Measurements from ENCODE around the gene KTN1. TPM values are rescaled to one million over a fixed set of nuclear protein-coding genes. Genes with fewer than 3 reads are reported as not detected.
A peak's percentile ranks its signal among the peaks of the same experiment; 100 is the strongest.

KTN1 gene
- total and polyA plus RNA-seq, 7 donors, result 218 to 607 (median 279) TPM

DNA sequence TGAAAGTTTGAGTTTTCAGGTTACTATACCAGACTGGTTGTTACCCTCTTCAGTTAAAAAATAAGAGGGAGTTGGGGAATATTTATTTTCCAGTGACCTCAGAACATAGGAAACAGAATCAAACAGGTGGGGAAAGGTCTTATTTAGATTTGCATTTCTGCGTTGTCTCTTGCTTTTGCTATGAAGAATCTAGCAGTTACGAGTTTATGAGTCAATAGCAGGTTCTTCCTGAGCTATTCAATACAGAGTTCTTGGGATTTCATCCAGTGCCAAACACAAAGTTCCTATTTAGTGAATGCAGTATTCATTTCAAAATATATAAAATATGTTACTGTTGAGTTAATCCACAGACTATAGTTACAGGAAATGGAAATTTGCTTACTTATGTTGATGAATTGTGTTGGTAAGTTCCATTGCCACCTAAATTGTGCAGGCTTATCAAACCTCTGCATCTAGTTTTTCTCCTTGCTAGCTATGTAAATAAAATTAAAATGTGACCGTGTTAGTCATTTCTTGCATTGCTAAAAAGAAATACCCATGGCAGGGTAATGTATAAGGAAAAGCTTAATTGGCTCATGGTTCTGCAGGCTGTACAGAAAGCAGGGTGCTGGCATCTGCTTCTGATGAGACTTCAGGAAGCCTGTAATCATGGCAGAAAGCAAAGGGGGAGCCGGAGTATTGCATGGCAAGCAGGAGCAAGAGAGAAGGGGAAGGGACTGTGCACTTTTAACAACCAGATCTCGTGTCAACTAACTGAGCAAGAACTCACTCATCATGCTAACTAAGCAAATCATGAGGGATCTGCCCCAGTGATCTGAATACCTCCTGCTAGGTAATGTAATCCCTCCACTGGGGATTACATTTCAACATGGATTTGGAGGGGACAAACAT is 110.2 kb downstream of the KTN1 start:
- no peaks in the 10 kb centered on the region for H3K27me3 ChIP-seq (ENCODE audit: insufficient read depth in 3 of 3, low read length in 2 of 3)
- WGBS, 3 donors, result 50 to 70% (median 53%) methylated on average over 5 of the region's 5 CpGs
- TF ChIP-seq, protein P1, sequence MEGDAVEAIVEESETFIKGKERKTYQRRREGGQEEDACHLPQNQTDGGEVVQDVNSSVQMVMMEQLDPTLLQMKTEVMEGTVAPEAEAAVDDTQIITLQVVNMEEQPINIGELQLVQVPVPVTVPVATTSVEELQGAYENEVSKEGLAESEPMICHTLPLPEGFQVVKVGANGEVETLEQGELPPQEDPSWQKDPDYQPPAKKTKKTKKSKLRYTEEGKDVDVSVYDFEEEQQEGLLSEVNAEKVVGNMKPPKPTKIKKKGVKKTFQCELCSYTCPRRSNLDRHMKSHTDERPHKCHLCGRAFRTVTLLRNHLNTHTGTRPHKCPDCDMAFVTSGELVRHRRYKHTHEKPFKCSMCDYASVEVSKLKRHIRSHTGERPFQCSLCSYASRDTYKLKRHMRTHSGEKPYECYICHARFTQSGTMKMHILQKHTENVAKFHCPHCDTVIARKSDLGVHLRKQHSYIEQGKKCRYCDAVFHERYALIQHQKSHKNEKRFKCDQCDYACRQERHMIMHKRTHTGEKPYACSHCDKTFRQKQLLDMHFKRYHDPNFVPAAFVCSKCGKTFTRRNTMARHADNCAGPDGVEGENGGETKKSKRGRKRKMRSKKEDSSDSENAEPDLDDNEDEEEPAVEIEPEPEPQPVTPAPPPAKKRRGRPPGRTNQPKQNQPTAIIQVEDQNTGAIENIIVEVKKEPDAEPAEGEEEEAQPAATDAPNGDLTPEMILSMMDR (IDR thresholded peaks at IDR 0.05), result no peak
- no peak overlapping the region for H3K4me3 ChIP-seq
- intact Hi-C loops (cut with DNase I), result no loop called here
- no peak overlapping the region for H3K27ac ChIP-seq
- ATAC-seq, result peak; percentile 25 to 61 (median 55)
- no peaks in the 10 kb centered on the region for H3K9me3 ChIP-seq
- DNase-seq, result no peak
- H3K36me3 ChIP-seq (ENCODE audit: insufficient read depth in 1 of 2, low read depth in 1 of 2), result peaks cover 0 to 11% of the 10 kb centered on the region in 2 donors
- peaks cover 29% of the 10 kb centered on the region for H3K4me1 ChIP-seq

DNA sequence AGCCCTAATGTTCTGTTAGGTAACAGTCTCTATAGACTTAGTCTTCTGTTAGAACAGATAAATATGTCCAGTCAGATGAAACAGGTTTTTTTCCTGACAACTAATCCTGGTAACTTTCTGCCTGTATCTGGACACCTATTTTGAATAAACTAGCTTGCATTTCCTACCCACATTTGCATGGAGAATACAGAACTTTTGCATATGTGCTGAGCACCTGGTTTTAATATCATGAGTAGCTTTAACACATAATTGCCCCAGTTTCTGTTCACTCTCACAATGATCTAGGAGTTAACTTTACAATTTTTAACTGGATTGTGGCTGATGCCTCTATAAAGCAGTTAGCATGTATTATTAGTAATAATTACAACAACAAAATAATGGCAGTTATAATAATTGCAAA is 111.7 kb downstream of the KTN1 start:
- no peak overlapping the region for H3K4me3 ChIP-seq

DNA sequence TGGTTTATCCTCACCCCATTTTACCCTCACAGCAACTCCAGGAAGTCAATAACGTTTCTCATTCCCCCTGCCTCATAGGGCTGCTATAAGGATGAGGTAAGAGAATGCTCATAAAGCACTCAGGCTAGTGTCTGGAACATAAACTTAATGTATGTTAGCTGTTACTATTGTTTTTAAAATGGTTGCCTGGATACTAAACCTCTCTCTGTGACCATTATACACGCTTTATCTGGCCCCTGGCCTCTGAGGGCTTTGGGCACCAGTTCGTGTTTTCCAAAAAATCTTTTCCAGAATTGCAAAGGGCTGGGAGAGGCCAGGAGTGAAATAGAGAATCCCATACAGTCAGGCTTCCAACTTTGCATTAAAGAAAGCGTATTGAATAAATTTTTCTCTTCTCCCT is 113.9 kb downstream of the KTN1 start:
- Histone ChIP-seq H3K27me3 (ENCODE audit: insufficient read depth in 3 of 3, low read length in 2 of 3) (no peaks in the 10 kb centered on the region), H3K4me1 (peaks cover 17% of the 10 kb centered on the region), H3K9me3 (no peaks in the 10 kb centered on the region), H3K36me3 (ENCODE audit: insufficient read depth in 1 of 2, low read depth in 1 of 2) (no peaks in the 10 kb centered on the region), H3K27ac (no peak overlapping the region), H3K4me3 (no peak overlapping the region)
- DNase-seq (no peak), ATAC-seq (no peak)
- intact Hi-C loops (cut with DNase I), result no loop called here
- TF ChIP-seq, protein P1 (IDR thresholded peaks at IDR 0.05), result no peak
- 53 to 66% (median 55%) methylated on average over 4 of the region's 4 CpGs for WGBS, 3 donors

More for the DNA sequence above, 111.7 kb downstream of the KTN1 start:
- Histone ChIP-seq H3K36me3 (ENCODE audit: insufficient read depth in 1 of 2, low read depth in 1 of 2) (no peaks in the 10 kb centered on the region), H3K4me1 (peaks cover 17% of the 10 kb centered on the region), H3K9me3 (no peaks in the 10 kb centered on the region), H3K27ac (no peak overlapping the region), H3K27me3 (ENCODE audit: insufficient read depth in 3 of 3, low read length in 2 of 3) (no peaks in the 10 kb centered on the region)
- intact Hi-C loops (cut with DNase I), result no loop called here
- no peak for DNase-seq
- TF ChIP-seq, protein P1 (IDR thresholded peaks at IDR 0.05), result no peak
- ATAC-seq, result no peak

DNA sequence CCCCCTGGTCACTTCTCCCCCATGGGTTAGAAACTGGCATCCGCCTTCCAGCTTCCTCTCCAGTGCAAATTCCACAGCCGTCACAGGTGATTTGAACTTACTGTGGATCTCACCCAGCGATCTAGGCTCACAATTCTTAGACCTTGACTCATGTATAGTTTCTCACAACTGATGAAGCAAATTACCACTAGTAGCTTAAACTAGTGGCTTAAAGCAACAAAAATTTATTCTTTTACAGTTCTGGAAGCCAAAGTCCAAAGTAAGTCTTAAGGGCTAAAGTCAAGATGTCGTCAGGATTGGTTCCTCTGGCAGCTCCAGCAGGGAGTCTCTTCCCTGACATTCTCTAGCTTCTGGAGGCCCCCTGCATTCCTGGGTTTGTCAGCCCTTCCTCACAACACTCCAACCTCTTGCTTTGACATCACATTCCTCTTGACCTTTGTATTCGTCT is 117.4 kb downstream of the KTN1 start:
- no peak overlapping the region for H3K27ac ChIP-seq
- ATAC-seq, result no peak
- H3K36me3 ChIP-seq (ENCODE audit: insufficient read depth in 1 of 2, low read depth in 1 of 2), result no peaks in the 10 kb centered on the region
- WGBS, 3 donors, result 87 to 90% (median 87%) methylated on average over 5 of the region's 5 CpGs
- DNase-seq, result no peak
- H3K4me3 ChIP-seq, result no peak overlapping the region
- no peaks in the 10 kb centered on the region for H3K27me3 ChIP-seq (ENCODE audit: insufficient read depth in 3 of 3, low read length in 2 of 3)
- no peaks in the 10 kb centered on the region for H3K4me1 ChIP-seq
- intact Hi-C loops (cut with DNase I), result no loop called here
- no peaks in the 10 kb centered on the region for H3K9me3 ChIP-seq
- TF ChIP-seq, protein P1 (IDR thresholded peaks at IDR 0.05), result no peak

Measured in psoas muscle (tissue), 8 donors.